ENCODE data around the gene NDUFAF5.

NDUFAF5 gene

GRCh38 chr20:13841206-13841605 is 56.4 kb downstream of the NDUFAF5 start:
- Histone ChIP-seq H3K4me1 (ENCODE audit: control insufficient read depth in 2 of 2, insufficient read depth in 2 of 2, low read length in 2 of 2) (no peaks in the 10 kb centered on the region), H3K9ac (ENCODE audit: low read depth in 1 of 2, low read length in 2 of 2) (no peak overlapping the region), H3K27ac (ENCODE audit: low read depth in 2 of 2, low read length in 2 of 2) (no peak overlapping the region), H3K9me3 (ENCODE audit: control insufficient read depth in 2 of 2, low read length in 2 of 2) (no peaks in the 10 kb centered on the region), H3K4me3 (ENCODE audit: low read length in 2 of 2) (no peak overlapping the region), H3K27me3 (ENCODE audit: control insufficient read depth in 2 of 2, insufficient read depth in 2 of 2, low read length in 2 of 2) (no peaks in the 10 kb centered on the region), H3K36me3 (ENCODE audit: control insufficient read depth in 2 of 2, insufficient read depth in 2 of 2, low read length in 2 of 2) (no peaks in the 10 kb centered on the region)

DNA sequence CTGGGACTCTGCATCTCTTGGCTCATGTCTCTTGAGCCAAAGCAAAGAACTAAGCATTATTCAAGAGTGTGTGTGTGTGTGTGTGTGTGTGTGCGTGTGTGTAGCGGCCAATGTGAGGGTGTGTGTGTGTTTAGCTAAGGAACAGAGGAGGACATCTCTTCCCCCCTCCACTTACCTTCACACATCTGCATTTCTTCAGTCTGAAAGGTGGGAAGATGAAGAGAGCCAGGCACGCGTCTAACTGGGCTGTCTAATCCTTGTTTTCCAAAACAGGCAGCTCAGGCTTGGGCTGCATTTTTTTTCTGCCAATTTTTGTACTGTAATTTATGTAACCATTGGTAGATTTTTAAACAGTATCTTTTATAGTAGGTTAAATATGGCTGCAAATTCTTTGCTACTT is 59.5 kb downstream of the NDUFAF5 start:
- Histone ChIP-seq H3K27ac (ENCODE audit: low read depth in 2 of 2, low read length in 2 of 2) (no peak overlapping the region), H3K27me3 (ENCODE audit: control insufficient read depth in 2 of 2, insufficient read depth in 2 of 2, low read length in 2 of 2) (no peaks in the 10 kb centered on the region), H3K36me3 (ENCODE audit: control insufficient read depth in 2 of 2, insufficient read depth in 2 of 2, low read length in 2 of 2) (no peaks in the 10 kb centered on the region), H3K9ac (ENCODE audit: low read depth in 1 of 2, low read length in 2 of 2) (no peak overlapping the region), H3K4me1 (ENCODE audit: control insufficient read depth in 2 of 2, insufficient read depth in 2 of 2, low read length in 2 of 2) (no peaks in the 10 kb centered on the region), H3K4me3 (ENCODE audit: low read length in 2 of 2) (no peak overlapping the region), H3K9me3 (ENCODE audit: control insufficient read depth in 2 of 2, low read length in 2 of 2) (no peaks in the 10 kb centered on the region)

GRCh38 chr20:13851279-13851678 is 66.5 kb downstream of the NDUFAF5 start:
- Histone ChIP-seq H3K27me3 (ENCODE audit: control insufficient read depth in 2 of 2, insufficient read depth in 2 of 2, low read length in 2 of 2) (no peaks in the 10 kb centered on the region), H3K36me3 (ENCODE audit: control insufficient read depth in 2 of 2, insufficient read depth in 2 of 2, low read length in 2 of 2) (no peaks in the 10 kb centered on the region), H3K9ac (ENCODE audit: low read depth in 1 of 2, low read length in 2 of 2) (no peak overlapping the region), H3K4me1 (ENCODE audit: control insufficient read depth in 2 of 2, insufficient read depth in 2 of 2, low read length in 2 of 2) (no peaks in the 10 kb centered on the region), H3K4me3 (ENCODE audit: low read length in 2 of 2) (no peak overlapping the region), H3K9me3 (ENCODE audit: control insufficient read depth in 2 of 2, low read length in 2 of 2) (no peaks in the 10 kb centered on the region), H3K27ac (ENCODE audit: low read depth in 2 of 2, low read length in 2 of 2) (peak overlapping the region in 1 of 2 donors; percentile 15)

DNA sequence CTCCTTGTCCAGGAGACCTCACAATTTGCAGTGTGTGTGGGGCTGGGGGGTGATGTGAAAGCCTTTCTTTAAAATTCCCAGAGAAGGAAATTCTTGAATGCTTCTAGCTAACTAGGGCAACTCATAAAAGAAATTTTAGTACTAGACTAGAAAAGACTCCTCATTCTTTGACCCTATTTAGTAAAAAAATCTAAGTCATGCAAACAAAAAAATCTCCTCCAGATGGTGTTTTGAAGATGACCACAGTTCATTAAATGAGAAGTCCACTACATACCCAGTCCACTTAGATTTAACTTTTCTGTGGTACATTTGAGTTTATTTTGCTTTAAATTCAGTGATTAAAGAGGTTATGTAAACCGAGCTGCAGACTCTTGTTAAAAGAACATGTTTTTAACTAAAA is 67.5 kb downstream of the NDUFAF5 start:
- Histone ChIP-seq H3K4me1 (ENCODE audit: control insufficient read depth in 2 of 2, insufficient read depth in 2 of 2, low read length in 2 of 2) (no peaks in the 10 kb centered on the region), H3K9ac (ENCODE audit: low read depth in 1 of 2, low read length in 2 of 2) (no peak overlapping the region), H3K9me3 (ENCODE audit: control insufficient read depth in 2 of 2, low read length in 2 of 2) (no peaks in the 10 kb centered on the region), H3K4me3 (ENCODE audit: low read length in 2 of 2) (no peak overlapping the region), H3K27ac (ENCODE audit: low read depth in 2 of 2, low read length in 2 of 2) (peak overlapping the region in 1 of 2 donors; percentile 35), H3K36me3 (ENCODE audit: control insufficient read depth in 2 of 2, insufficient read depth in 2 of 2, low read length in 2 of 2) (no peaks in the 10 kb centered on the region), H3K27me3 (ENCODE audit: control insufficient read depth in 2 of 2, insufficient read depth in 2 of 2, low read length in 2 of 2) (no peaks in the 10 kb centered on the region)

DNA sequence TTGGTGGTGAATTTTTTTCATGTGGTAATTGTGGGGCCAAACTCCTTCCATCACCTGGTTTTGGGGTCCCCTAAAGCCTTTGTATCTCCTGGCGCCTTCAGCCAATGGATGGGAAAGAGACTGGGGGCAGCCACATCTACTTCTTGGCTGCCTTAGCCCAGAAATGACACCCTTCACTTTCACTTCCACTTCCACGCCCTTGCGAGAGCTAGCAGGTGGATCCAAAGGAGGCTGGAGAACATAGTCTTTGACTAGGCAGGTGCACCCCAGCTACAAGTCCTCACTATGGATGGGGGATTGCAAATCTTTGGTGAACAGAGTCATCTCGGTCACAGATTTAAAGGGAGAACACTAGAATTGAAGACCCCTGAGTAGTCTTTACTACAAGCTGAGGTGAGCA is 70.8 kb downstream of the NDUFAF5 start:
- no peaks in the 10 kb centered on the region for H3K36me3 ChIP-seq (ENCODE audit: control insufficient read depth in 2 of 2, insufficient read depth in 2 of 2, low read length in 2 of 2)
- H3K27ac ChIP-seq (ENCODE audit: low read depth in 2 of 2, low read length in 2 of 2) = no peak overlapping the region
- H3K9ac ChIP-seq (ENCODE audit: low read depth in 1 of 2, low read length in 2 of 2) = no peak overlapping the region
- H3K4me3 ChIP-seq (ENCODE audit: low read length in 2 of 2) = no peak overlapping the region
- no peaks in the 10 kb centered on the region for H3K27me3 ChIP-seq (ENCODE audit: control insufficient read depth in 2 of 2, insufficient read depth in 2 of 2, low read length in 2 of 2)
- H3K9me3 ChIP-seq (ENCODE audit: control insufficient read depth in 2 of 2, low read length in 2 of 2) = no peaks in the 10 kb centered on the region
- H3K4me1 ChIP-seq (ENCODE audit: control insufficient read depth in 2 of 2, insufficient read depth in 2 of 2, low read length in 2 of 2) = no peaks in the 10 kb centered on the region

- Histone ChIP-seq H3K27ac (ENCODE audit: low read depth in 2 of 2, low read length in 2 of 2) (no peak overlapping the region), H3K9ac (ENCODE audit: low read depth in 1 of 2, low read length in 2 of 2) (no peak overlapping the region), H3K4me3 (ENCODE audit: low read length in 2 of 2) (no peak overlapping the region), H3K36me3 (ENCODE audit: control insufficient read depth in 2 of 2, insufficient read depth in 2 of 2, low read length in 2 of 2) (no peaks in the 10 kb centered on the region), H3K4me1 (ENCODE audit: control insufficient read depth in 2 of 2, insufficient read depth in 2 of 2, low read length in 2 of 2) (no peaks in the 10 kb centered on the region), H3K9me3 (ENCODE audit: control insufficient read depth in 2 of 2, low read length in 2 of 2) (no peaks in the 10 kb centered on the region), H3K27me3 (ENCODE audit: control insufficient read depth in 2 of 2, insufficient read depth in 2 of 2, low read length in 2 of 2) (no peaks in the 10 kb centered on the region)
Observed at GRCh38 chr20:13856354-13856753, 71.5 kb downstream of the NDUFAF5 start.

DNA sequence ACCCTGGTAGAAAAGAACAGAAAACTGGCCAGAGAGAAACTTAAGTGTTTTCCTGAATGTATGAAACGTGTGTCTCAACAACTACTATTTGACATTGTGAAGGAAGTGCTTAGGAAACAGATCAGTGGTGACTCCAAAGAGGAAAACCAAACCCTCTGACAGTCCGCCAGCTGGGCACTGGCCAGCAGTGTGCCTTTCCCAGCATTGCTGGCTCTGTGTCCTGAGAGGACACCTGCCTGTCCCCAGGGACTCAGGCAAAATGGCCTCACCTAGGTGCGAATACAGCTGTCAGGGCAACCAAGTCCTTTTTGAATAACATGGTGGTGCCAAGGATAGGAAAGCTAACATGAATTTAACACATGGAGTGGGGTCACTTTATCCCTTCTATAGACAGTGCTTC is 72.5 kb downstream of the NDUFAF5 start:
- H3K9me3 ChIP-seq (ENCODE audit: control insufficient read depth in 2 of 2, low read length in 2 of 2) = no peaks in the 10 kb centered on the region
- H3K27ac ChIP-seq (ENCODE audit: low read depth in 2 of 2, low read length in 2 of 2) = no peak overlapping the region
- H3K4me3 ChIP-seq (ENCODE audit: low read length in 2 of 2) = no peak overlapping the region
- no peaks in the 10 kb centered on the region for H3K27me3 ChIP-seq (ENCODE audit: control insufficient read depth in 2 of 2, insufficient read depth in 2 of 2, low read length in 2 of 2)
- H3K36me3 ChIP-seq (ENCODE audit: control insufficient read depth in 2 of 2, insufficient read depth in 2 of 2, low read length in 2 of 2) = no peaks in the 10 kb centered on the region
- H3K4me1 ChIP-seq (ENCODE audit: control insufficient read depth in 2 of 2, insufficient read depth in 2 of 2, low read length in 2 of 2) = no peaks in the 10 kb centered on the region
- H3K9ac ChIP-seq (ENCODE audit: low read depth in 1 of 2, low read length in 2 of 2) = no peak overlapping the region

DNA sequence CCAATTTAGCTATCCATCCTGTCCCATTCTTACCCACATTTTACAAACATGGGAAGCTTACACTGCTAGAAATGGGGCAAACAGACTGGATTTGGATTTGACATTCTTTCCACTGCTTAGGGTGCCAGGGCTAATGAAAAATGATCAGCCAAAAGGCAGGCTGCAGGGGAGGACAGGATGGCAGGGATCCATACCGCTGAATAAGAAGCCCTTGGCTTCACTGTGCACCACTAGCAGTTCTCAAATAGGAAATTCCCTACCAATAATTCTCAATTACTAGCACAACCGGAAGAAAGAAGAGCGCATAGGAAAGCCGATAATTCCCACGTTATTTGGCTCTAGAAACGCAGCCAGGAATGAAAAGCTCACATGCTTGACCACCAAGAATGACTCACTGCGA is 73.1 kb downstream of the NDUFAF5 start:
- Histone ChIP-seq H3K36me3 (ENCODE audit: control insufficient read depth in 2 of 2, insufficient read depth in 2 of 2, low read length in 2 of 2) (no peaks in the 10 kb centered on the region), H3K27ac (ENCODE audit: low read depth in 2 of 2, low read length in 2 of 2) (no peak overlapping the region), H3K9me3 (ENCODE audit: control insufficient read depth in 2 of 2, low read length in 2 of 2) (no peaks in the 10 kb centered on the region), H3K4me3 (ENCODE audit: low read length in 2 of 2) (no peak overlapping the region), H3K9ac (ENCODE audit: low read depth in 1 of 2, low read length in 2 of 2) (no peak overlapping the region), H3K4me1 (ENCODE audit: control insufficient read depth in 2 of 2, insufficient read depth in 2 of 2, low read length in 2 of 2) (no peaks in the 10 kb centered on the region), H3K27me3 (ENCODE audit: control insufficient read depth in 2 of 2, insufficient read depth in 2 of 2, low read length in 2 of 2) (no peaks in the 10 kb centered on the region)

DNA sequence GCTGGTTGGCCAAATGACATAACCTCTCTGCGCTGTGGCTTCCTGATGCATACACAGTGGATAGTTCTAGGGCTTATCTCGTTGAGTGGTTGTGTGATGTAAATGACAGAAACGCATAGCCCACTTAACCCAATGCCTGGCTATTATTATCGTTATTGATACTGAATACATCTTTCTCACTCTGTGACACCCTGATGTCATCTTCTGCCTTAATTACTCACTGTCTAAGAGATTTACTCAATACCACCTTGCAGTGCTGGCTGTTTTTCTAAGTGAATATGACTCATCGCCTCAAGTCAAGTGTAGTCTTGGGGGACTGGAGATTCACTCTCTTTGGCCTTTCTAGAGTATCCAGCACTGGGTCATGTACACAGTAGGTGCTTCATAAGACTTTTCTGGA is 73.6 kb downstream of the NDUFAF5 start:
- Histone ChIP-seq H3K9ac (ENCODE audit: low read depth in 1 of 2, low read length in 2 of 2) (no peak overlapping the region), H3K4me3 (ENCODE audit: low read length in 2 of 2) (no peak overlapping the region), H3K27ac (ENCODE audit: low read depth in 2 of 2, low read length in 2 of 2) (no peak overlapping the region), H3K9me3 (ENCODE audit: control insufficient read depth in 2 of 2, low read length in 2 of 2) (no peaks in the 10 kb centered on the region), H3K4me1 (ENCODE audit: control insufficient read depth in 2 of 2, insufficient read depth in 2 of 2, low read length in 2 of 2) (no peaks in the 10 kb centered on the region), H3K36me3 (ENCODE audit: control insufficient read depth in 2 of 2, insufficient read depth in 2 of 2, low read length in 2 of 2) (no peaks in the 10 kb centered on the region), H3K27me3 (ENCODE audit: control insufficient read depth in 2 of 2, insufficient read depth in 2 of 2, low read length in 2 of 2) (no peaks in the 10 kb centered on the region)

DNA sequence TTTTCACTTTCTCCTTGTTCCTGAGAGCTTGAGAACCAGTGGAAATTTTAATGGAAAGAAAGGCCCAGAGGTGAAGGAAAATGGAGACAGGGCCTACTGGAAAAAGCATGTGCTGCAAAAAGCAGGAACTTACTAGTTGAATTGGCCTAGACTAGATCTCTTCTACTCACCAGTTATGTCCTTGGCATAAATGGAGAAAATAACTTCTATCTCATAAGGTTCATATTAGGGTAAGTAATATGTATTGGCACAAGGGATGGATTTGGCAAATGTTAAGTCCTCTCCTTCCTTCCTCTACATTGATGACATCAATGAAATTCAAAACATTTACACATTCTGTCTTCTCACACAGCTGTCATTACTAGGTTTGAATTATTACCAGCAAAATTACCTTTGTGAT is 74.0 kb downstream of the NDUFAF5 start:
- Histone ChIP-seq H3K27me3 (ENCODE audit: control insufficient read depth in 2 of 2, insufficient read depth in 2 of 2, low read length in 2 of 2) (no peaks in the 10 kb centered on the region), H3K36me3 (ENCODE audit: control insufficient read depth in 2 of 2, insufficient read depth in 2 of 2, low read length in 2 of 2) (no peaks in the 10 kb centered on the region), H3K4me1 (ENCODE audit: control insufficient read depth in 2 of 2, insufficient read depth in 2 of 2, low read length in 2 of 2) (no peaks in the 10 kb centered on the region), H3K4me3 (ENCODE audit: low read length in 2 of 2) (no peak overlapping the region), H3K27ac (ENCODE audit: low read depth in 2 of 2, low read length in 2 of 2) (no peak overlapping the region), H3K9ac (ENCODE audit: low read depth in 1 of 2, low read length in 2 of 2) (no peak overlapping the region), H3K9me3 (ENCODE audit: control insufficient read depth in 2 of 2, low read length in 2 of 2) (no peaks in the 10 kb centered on the region)

- no peak overlapping the region for H3K27ac ChIP-seq (ENCODE audit: low read depth in 2 of 2, low read length in 2 of 2)
- H3K27me3 ChIP-seq (ENCODE audit: control insufficient read depth in 2 of 2, insufficient read depth in 2 of 2, low read length in 2 of 2) = no peaks in the 10 kb centered on the region
- H3K4me3 ChIP-seq (ENCODE audit: low read length in 2 of 2) = no peak overlapping the region
- no peaks in the 10 kb centered on the region for H3K4me1 ChIP-seq (ENCODE audit: control insufficient read depth in 2 of 2, insufficient read depth in 2 of 2, low read length in 2 of 2)
- no peaks in the 10 kb centered on the region for H3K36me3 ChIP-seq (ENCODE audit: control insufficient read depth in 2 of 2, insufficient read depth in 2 of 2, low read length in 2 of 2)
- no peaks in the 10 kb centered on the region for H3K9me3 ChIP-seq (ENCODE audit: control insufficient read depth in 2 of 2, low read length in 2 of 2)
- H3K9ac ChIP-seq (ENCODE audit: low read depth in 1 of 2, low read length in 2 of 2) = no peak overlapping the region
Observed at GRCh38 chr20:13862245-13862644, 77.4 kb downstream of the NDUFAF5 start.
